ENCODE results near the gene SLC16A8.

The SLC16A8 gene

GRCh38 chr22:38112381-38112780 lies 28.4 kb upstream of the SLC16A8 start:
- DNase-seq, result no peak

GRCh38 chr22:38111925-38112355 lies 28.0 kb upstream of the SLC16A8 start:
- no peak for DNase-seq

- no peak for DNase-seq
These were observed 27.2 kb upstream of the SLC16A8 start for GRCh38 chr22:38110863-38111852.

- no peak for DNase-seq
These were observed 26.3 kb upstream of the SLC16A8 start, which contains the start of gene BAIAP2L2 for GRCh38 chr22:38110008-38110862. BAIAP2L2 (minus strand) TSS chr22:38110684; CDS start chr22:38110525, 159 bp downstream.

GRCh38 chr22:38109371-38110001 lies 25.5 kb upstream of the SLC16A8 start:
- DNase-seq, result no peak

GRCh38 chr22:38108561-38109319 lies 24.8 kb upstream of the SLC16A8 start:
- no peak for DNase-seq

- no peak for DNase-seq
These were observed 23.9 kb upstream of the SLC16A8 start for GRCh38 chr22:38107692-38108515.

- no peak for DNase-seq
These were observed 23.0 kb upstream of the SLC16A8 start for GRCh38 chr22:38106814-38107578.

GRCh38 chr22:38104084-38104483 lies 20.1 kb upstream of the SLC16A8 start:
- no peak for DNase-seq

- no peak for DNase-seq
These were observed 19.7 kb upstream of the SLC16A8 start for GRCh38 chr22:38103641-38104040.

- DNase-seq, result no peak
These were observed 14.6 kb upstream of the SLC16A8 start for GRCh38 chr22:38098410-38099249.

- no peak for DNase-seq
These were observed 13.8 kb upstream of the SLC16A8 start for GRCh38 chr22:38097557-38098409.

- DNase-seq, result no peak
These were observed 13.1 kb upstream of the SLC16A8 start for GRCh38 chr22:38097058-38097457.

GRCh38 chr22:38089474-38089851 lies 5.5 kb upstream of the SLC16A8 start:
- no peak for DNase-seq

GRCh38 chr22:38088629-38089473 lies 4.9 kb upstream of the SLC16A8 start:
- no peak for DNase-seq

GRCh38 chr22:38087855-38088254 lies 3.9 kb upstream of the SLC16A8 start:
- DNase-seq, result no peak

GRCh38 chr22:38086942-38087341 lies 3.0 kb upstream of the SLC16A8 start:
- no peak for DNase-seq
